DMS114 treated with DMSO at 0.1 percent for 48 hours (cell line): ENCODE measurements around the gene SYTL3.
"Not testable (repeated sequence)": the region's sequence is repeated elsewhere in the genome, so short reads cannot be mapped to it uniquely, and the experiment has no call there.

Experiments
- DNase-seq: peaks from one replicate; lab custom pipeline; 2025; ENCODE audit not compliant: unreplicated experiment; lab: John Stamatoyannopoulos, UW

SYTL3 gene

GRCh38 chr6:158621694-158622544 is 27.9 kb upstream of the SYTL3 start:
- DNase-seq = no peak

DNA sequence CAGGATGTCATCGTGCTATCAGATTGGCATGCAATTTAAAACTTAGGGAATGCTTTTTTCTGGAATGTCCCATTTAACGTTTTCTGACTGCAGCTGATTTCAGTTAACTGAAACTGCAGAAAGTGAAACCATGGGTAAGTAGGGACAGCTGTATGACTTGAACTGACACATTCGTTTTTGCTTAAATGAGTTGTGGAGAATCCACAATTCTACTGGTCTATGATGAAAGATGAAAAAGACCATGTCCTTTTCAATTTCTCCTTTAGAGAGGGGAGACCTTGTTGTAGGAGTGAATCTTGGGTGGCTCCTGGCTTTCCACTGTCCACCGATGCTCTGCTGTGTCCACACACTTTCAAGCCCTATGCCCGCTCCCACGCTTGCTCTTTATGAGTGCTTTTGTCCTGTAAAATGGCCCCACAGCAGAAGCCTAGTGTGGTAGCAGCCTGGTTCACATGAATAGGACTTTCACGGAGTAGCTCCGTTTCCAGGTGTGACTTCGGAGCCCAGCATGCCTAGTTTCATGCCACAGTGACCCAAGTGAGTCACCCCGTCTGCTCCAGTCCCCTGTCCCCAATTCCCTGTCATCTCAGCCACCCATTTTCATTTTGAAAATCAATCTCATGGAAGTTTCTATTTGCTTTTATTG is 27.2 kb upstream of the SYTL3 start:
- DNase-seq = no peak

GRCh38 chr6:158624684-158625682 is 24.9 kb upstream of the SYTL3 start:
- no peak for DNase-seq

DNA sequence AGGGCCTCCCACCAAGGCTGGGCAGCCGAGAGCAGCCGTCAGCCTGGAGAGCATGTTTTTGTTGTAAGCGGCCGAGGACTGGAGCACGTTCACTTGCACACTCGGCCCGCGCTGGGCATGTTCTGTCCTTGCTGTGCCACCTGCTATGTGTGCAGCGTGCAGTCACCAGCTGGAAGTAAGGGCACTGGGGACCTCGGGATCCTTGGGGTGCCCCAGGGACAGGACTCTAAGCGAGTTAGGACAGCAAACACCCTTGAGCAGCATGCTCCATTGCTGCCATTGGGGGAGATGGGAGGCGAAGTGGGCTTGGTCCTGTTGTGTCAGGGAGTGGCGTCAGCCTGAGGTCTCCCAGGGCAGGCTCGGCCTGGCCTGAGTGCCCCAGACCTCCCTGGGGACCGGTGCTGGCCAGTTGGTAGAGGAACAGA is 24.0 kb upstream of the SYTL3 start:
- DNase-seq = no peak

DNA sequence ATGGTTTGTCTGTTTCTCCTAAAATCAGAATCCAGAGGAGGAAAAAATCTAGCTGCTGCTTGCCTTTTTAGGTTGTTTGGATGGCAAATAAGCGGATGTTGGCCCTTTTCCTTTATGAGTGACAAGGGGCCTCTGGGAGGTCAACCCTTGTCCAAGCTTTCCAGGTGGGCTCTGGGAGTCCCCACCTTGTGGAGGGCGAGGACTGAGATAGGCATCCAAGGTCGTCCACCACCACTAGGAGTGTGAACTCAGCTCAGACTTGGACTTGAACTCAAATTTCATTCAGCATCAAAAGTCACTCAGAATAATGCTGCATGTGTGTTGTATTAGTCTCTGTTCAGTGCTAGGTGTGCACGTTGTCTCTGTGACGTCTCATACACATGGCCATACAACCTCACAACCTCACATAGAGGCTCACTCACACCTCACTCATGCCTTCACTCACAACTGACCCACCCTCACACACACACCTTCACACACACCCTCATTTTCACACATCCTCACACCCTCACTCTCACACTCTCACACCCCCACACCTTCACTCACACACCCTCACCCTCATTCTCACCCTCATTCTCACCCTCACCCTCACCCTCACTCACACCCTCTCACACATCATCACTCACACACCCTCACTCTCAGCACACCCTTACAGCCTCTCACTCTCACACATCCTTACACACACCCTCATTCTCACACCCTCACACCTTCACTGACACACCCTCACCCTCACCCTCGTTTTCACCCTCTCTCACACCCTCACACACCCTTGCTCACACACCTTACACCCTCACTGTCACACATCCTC is 23.3 kb upstream of the SYTL3 start:
- DNase-seq = no peak

DNA sequence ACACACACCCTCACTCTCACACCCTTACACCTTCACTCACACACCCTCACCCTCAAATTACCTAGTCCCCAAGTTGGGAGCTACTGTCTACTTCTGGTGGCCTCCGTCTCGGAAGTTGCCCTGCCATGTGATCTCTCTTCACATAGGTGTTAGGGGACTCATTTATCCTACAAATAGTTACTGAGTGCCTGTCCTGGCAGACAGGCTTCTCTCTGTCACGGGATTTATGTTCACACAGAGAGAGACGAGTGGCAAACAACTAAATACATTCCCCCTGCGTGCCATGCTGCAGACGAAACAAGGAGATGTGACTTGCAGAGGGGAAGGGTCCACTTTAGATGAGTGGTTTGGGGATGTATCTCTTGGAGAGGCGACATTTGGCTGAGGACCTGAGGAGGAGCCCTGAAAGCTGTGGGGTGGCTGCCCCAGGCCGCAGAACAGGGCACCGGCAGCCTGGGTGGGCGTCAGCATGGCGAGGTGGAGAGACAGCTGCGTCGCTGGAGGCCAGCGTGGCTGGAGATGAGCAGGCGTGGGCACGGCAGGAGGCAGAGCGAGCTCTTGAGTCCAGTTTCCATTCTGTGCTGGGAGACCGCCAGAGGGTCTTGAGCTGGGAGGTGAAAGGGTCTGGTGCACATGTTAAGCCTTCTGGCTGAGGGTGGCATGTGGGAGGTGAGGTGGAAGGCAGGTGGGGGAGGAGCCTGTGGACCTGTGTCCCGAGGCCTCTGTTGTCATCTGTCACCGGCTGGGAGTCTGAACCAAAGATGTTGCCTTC is 22.5 kb upstream of the SYTL3 start:
- DNase-seq = no peak

GRCh38 chr6:158627940-158628211 is 22.0 kb upstream of the SYTL3 start:
- no peak for DNase-seq

GRCh38 chr6:158628542-158628941 is 21.3 kb upstream of the SYTL3 start:
- no peak for DNase-seq

GRCh38 chr6:158629367-158630221 is 20.3 kb upstream of the SYTL3 start:
- DNase-seq = no peak

GRCh38 chr6:158630938-158631616 is 18.8 kb upstream of the SYTL3 start:
- no peak for DNase-seq

- DNase-seq = no peak
Measured at GRCh38 chr6:158631678-158632537, 17.9 kb upstream of the SYTL3 start.

GRCh38 chr6:158632538-158633119 is 17.2 kb upstream of the SYTL3 start:
- DNase-seq = not testable (repeated sequence)

DNA sequence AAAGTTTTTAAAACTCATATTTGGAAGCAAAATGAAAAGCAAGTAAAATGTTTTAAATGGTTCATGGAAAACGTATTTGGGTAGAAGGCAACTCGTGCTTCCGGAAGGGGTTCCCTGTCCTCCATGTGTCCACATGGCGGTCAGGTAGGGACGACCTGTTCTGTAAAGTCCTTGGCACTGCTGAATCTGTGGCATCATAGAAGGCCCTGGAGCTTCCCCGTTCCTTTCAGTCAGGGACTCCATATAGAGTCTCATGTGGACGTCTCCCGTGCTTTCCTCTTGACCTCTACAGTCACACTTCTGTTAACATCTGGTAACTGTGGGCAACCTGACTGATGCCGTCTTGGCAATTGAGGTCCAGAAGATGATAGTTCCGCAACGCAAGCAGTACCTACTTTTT is 16.7 kb upstream of the SYTL3 start:
- DNase-seq = no peak

DNA sequence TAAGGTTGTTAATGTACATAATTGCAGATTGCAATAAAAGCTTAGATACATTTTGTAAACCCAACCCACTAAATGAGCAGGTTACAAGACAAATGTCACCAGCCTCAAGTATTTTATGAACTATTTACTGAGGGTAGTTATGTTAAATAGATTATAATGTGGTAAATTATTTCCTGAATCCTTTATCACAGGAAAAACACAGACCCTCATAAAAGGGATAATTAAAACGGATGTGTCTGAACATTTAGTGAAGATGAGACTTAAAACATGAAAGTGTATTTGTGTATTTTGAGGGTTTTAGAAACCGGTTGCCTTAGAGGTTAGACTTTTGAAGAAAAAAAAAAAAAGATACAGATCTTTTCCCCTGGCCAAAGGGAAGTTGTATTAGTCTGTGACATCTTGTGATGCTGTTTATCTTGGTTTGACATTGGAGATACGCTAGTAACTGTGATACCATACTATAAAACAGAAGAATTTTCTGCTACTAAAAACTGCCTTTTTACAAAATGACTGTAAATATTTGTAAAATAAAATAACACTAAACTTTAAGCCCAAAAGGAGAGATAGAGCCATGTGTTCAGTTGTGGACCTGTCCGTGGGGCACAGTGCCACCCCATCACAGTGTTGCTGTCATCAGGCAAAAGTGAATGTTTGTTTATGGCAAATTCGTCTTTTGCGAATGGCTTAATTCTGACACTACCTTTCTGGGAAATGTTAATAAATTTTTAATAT is 15.0 kb upstream of the SYTL3 start:
- no peak for DNase-seq

DNA sequence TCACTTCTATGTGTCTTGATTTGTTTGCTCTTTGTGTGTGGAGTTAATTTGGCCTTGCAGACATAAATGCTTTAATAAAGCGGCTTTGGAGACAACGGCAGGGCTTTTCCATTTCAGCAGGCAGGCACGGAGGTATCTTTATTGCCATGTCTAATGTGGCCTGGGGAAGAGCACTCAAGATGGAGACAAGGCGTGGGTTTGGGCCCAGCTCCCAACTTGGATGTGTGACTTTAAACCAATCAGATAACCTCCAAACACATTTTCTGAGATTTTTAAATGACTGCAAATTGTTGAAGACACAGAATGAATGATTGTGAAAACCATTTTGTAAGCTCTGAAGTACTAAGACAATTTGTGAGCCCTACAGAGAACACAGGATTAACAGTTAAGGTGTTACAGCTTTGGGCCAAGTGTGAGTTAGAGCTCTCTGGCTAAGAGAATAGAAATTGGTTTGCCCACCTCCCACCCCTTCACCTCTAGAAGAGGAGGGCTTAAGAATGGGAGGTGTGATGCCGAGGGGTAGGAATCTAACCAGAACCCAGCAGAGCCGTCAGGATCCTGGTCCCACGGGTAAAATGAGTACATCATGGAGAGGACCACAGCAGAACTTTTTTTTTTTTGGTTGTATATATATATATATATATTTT is 14.3 kb upstream of the SYTL3 start:
- no peak for DNase-seq

GRCh38 chr6:158636778-158637177 is 13.1 kb upstream of the SYTL3 start:
- DNase-seq = no peak
